Ishikawa (cell line): Measurements from ENCODE around the gene AUTS2.

Experiments used
- CEBPB ChIP-seq: IDR thresholded peaks from 2 replicates; pipeline ENCODE4 v1.6.1; 2012
- CREB1 ChIP-seq: IDR thresholded peaks from 2 replicates; pipeline ENCODE4 v1.6.1; 2012; ENCODE audit warnings: low read depth
- EGR1 ChIP-seq: IDR thresholded peaks from 2 replicates; pipeline ENCODE4 v1.6.1; 2012
- EP300 ChIP-seq: IDR thresholded peaks from 2 replicates; pipeline ENCODE4 v1.6.1; 2012; ENCODE audit warnings: borderline replicate concordance
- FOXM1 ChIP-seq: IDR thresholded peaks from 2 replicates; pipeline ENCODE4 v1.6.1; 2012; ENCODE audit warnings: low read depth, borderline replicate concordance
- MAX ChIP-seq: IDR thresholded peaks from 2 replicates; pipeline ENCODE4 v1.6.1; 2012
- NFIC ChIP-seq: IDR thresholded peaks from 2 replicates; pipeline ENCODE4 v1.6.1; 2012
- RAD21 ChIP-seq: IDR thresholded peaks from 2 replicates; pipeline ENCODE4 v1.6.1; 2012; ENCODE audit warnings: low read depth
- REST ChIP-seq: IDR thresholded peaks from 2 replicates; pipeline ENCODE4 v1.6.1; 2012; ENCODE audit warnings: low read depth, mild to moderate bottlenecking
- TAF1 ChIP-seq: IDR thresholded peaks from 2 replicates; pipeline ENCODE4 v1.6.1; 2012; ENCODE audit warnings: low read depth, mild to moderate bottlenecking
- TEAD4 ChIP-seq: IDR thresholded peaks from 2 replicates; pipeline ENCODE4 v1.6.1; 2012
- USF1 ChIP-seq: IDR thresholded peaks from 2 replicates; pipeline ENCODE4 v1.6.1; 2012
- YY1 ChIP-seq: IDR thresholded peaks from 2 replicates; pipeline ENCODE4 v1.6.1; 2012; ENCODE audit warnings: low read depth
- ZBTB7A ChIP-seq: IDR thresholded peaks from 2 replicates; pipeline ENCODE4 v1.6.1; 2012; ENCODE audit warnings: low read depth

GRCh38 chr7:70663680-70664079, 1065.4 kb downstream of the AUTS2 start:
- TF ChIP-seq TAF1 (no peak), YY1 (no peak), RAD21 (no peak), REST (no peak), EP300 (no peak), CREB1 (no peak), ZBTB7A (no peak), USF1 (no peak), EGR1 (no peak), NFIC (no peak), CEBPB (no peak), MAX (no peak), FOXM1 (no peak), TEAD4 (no peak)
